Endometrium (tissue), 2 donors: Measurements from ENCODE around the gene DNAJC22.
"Not testable (repeated sequence)": the region's sequence is repeated elsewhere in the genome, so short reads cannot be mapped to it uniquely, and the experiment has no call there.

Source experiments
- FAIRE-seq: peaks from 2 replicates; lab custom pipeline; 2012; peaks lifted over from hg19 to GRCh38; lab: Jason Lieb, UNC
- donor health status: control.
- donor health status: control.

Gene DNAJC22

GRCh38 chr12:49331380-49332222, 15.1 kb upstream of the DNAJC22 start:
- peak; percentile 23 for FAIRE-seq

GRCh38 chr12:49332441-49332861, 14.2 kb upstream of the DNAJC22 start:
- no peak for FAIRE-seq

GRCh38 chr12:49332891-49333371, 13.8 kb upstream of the DNAJC22 start:
- FAIRE-seq: no peak

GRCh38 chr12:49333778-49334177, 12.9 kb upstream of the DNAJC22 start:
- not testable (repeated sequence) for FAIRE-seq

GRCh38 chr12:49334226-49334625, 12.5 kb upstream of the DNAJC22 start:
- FAIRE-seq: no peak

GRCh38 chr12:49334681-49335080, 12.0 kb upstream of the DNAJC22 start:
- no peak for FAIRE-seq

GRCh38 chr12:49335118-49335954, 11.4 kb upstream of the DNAJC22 start:
- no peak for FAIRE-seq

GRCh38 chr12:49335955-49336644, 10.6 kb upstream of the DNAJC22 start:
- no peak for FAIRE-seq

GRCh38 chr12:49336645-49337584, 9.8 kb upstream of the DNAJC22 start, which contains the start of gene C1QL4:
C1QL4 (minus strand) TSS chr12:49337188; CDS start chr12:49336477, 711 bp downstream.
- no peak for FAIRE-seq

- FAIRE-seq: no peak
Observed at GRCh38 chr12:49338830-49339463, 7.7 kb upstream of the DNAJC22 start.

- no peak for FAIRE-seq
Observed at GRCh38 chr12:49339464-49339861, 7.2 kb upstream of the DNAJC22 start.

GRCh38 chr12:49340095-49340870, 6.4 kb upstream of the DNAJC22 start:
- no peak for FAIRE-seq

- FAIRE-seq: no peak
Observed at GRCh38 chr12:49340971-49341776, 5.5 kb upstream of the DNAJC22 start.

GRCh38 chr12:49341777-49342065, 5.0 kb upstream of the DNAJC22 start:
- no peak for FAIRE-seq

GRCh38 chr12:49342066-49342913, 4.4 kb upstream of the DNAJC22 start:
- no peak for FAIRE-seq

GRCh38 chr12:49342914-49343731, 3.6 kb upstream of the DNAJC22 start:
- FAIRE-seq: no peak

- FAIRE-seq: no peak
Observed at GRCh38 chr12:49344486-49345050, 2.1 kb upstream of the DNAJC22 start.
